Prostate gland (tissue), 2 donors: ENCODE measurements around the gene NARS2.

Experiments
- CTCF ChIP-seq, 4 experiments: fragments of 200-600 bp in 2 of 4; fragments of 450-650 bp in 2 of 4; sonication (generic) in 2 of 4; IDR thresholded peaks; 1 replicate in 3 of 4; 2 replicates in 1 of 4; pipeline ENCODE4 v1.5.1; 2016 to 2019; ENCODE audit warnings: antibody characterized with exemption in 4 of 4, mild to moderate bottlenecking in 2 of 4, moderate library complexity in 2 of 4
- POLR2A ChIP-seq: fragments of 450-650 bp; IDR thresholded peaks from one replicate; pipeline ENCODE4 v1.6.1; 2016; ENCODE audit warnings: antibody characterized with exemption, mild to moderate bottlenecking
- POLR2AphosphoS5 ChIP-seq: sonication (generic); formaldehyde crosslinking; IDR thresholded peaks from one replicate; pipeline ENCODE4 v1.6.1; 2017; ENCODE audit warnings: antibody characterized with exemption

- no peak for TF ChIP-seq CTCF (IDR thresholded peaks at IDR 0.05)
- TF ChIP-seq POLR2A = no peak
- TF ChIP-seq POLR2AphosphoS5 = no peak
Measured at GRCh38 chr11:78552881-78553280, 21.8 kb downstream of the NARS2 start.
